ENCODE measurements around the gene RNF151. TPM values are rescaled to one million over a fixed set of nuclear protein-coding genes. Genes with fewer than 3 reads are reported as not detected.

Gene RNF151
- total and polyA plus RNA-seq, 2 of the 13 experiments (the other 11 are each of a cell fraction or from before 2014, with no cell fraction given) = not detected

DNA sequence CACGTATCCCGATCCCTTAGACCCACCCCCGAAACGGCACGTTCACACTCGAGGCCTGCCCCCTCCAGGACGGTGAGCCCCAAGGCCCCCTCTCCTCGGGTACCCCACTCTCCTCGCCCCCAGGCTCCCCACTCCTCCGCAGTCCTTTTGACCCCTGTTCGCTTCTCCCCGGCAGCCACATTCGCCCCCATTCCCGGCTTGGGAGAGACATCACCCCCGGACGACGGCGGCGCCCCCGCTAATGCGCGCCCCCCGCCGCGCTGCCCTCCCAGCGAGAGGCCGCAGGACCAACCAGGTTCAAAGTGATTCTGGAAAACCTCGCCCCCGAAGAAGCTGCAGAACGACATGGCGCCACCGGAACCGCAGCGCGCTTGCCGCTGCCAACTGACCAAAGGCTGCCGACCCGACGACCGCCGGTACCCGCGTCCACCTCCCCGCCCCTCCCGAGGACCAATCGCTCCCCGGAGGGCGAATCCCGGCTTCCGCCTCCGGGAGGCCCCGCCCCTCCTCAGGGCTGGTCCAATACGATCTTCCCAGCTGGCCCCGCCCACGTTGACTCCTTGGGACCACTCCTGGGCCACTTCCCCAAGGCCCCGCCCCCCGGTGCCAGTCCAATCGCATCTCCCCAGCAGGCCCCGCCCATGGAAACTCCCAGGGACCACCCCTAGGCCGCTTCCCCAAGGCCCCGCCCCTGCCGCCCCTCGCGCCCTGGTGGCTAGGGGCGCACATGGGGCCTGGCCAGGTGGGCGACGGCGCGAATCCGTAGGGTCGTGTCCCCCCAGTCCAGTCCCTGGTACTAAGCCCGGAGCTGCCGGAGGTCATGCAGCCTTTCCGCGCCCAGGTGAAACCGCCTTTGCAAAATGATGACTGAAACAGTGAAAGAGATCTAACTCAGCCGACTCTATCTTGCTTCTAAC, 23.6 kb upstream of the RNF151 start, which contains the start of gene MSRB1 (continued):
- TF ChIP-seq SMAD1 (CRISPR knock-in tag; IDR thresholded peaks at IDR 0.05; ENCODE audit: borderline replicate concordance, low read depth) = peak; percentile 45; the same call in 1 of the 2 replicates
- TF ChIP-seq SMYD3 (CRISPR knock-in tag; IDR thresholded peaks at IDR 0.05) = no peak; the same call in 1 of the 2 replicates
- peak; percentile 26; the same call in 1 of the 2 replicates for TF ChIP-seq KLF6 (CRISPR knock-in tag; IDR thresholded peaks at IDR 0.05)
- peak; percentile 77; the same call in 1 of the 2 replicates for TF ChIP-seq SAFB2 (CRISPR knock-in tag; IDR thresholded peaks at IDR 0.05; ENCODE audit: borderline replicate concordance, low read depth)
- no peak for TF ChIP-seq ZNF12 (CRISPR knock-in tag; IDR thresholded peaks at IDR 0.05)
- peak; percentile 55; the same call in 1 of the 2 replicates for TF ChIP-seq AHR (CRISPR knock-in tag; IDR thresholded peaks at IDR 0.05)
- peak; percentile 62; the same call in 1 of the 2 replicates for TF ChIP-seq ARNTL (CRISPR knock-in tag; IDR thresholded peaks at IDR 0.05)
- no peak; the same call in 1 of the 2 replicates for TF ChIP-seq JUN (CRISPR knock-in tag; IDR thresholded peaks at IDR 0.05)
- TF ChIP-seq, protein P1, sequence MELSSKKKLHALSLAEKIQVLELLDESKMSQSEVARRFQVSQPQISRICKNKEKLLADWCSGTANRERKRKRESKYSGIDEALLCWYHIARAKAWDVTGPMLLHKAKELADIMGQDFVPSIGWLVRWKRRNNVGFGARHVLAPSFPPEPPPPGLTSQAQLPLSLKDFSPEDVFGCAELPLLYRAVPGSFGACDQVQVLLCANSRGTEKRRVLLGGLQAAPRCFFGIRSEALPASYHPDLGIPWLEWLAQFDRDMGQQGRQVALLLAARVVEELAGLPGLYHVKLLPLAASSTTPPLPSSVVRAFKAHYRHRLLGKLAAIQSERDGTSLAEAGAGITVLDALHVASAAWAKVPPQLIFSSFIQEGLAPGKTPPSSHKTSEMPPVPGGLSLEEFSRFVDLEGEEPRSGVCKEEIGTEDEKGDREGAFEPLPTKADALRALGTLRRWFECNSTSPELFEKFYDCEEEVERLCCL (CRISPR knock-in tag; IDR thresholded peaks at IDR 0.05; ENCODE audit: borderline replicate concordance) = peak; percentile 55; the same call in 1 of the 2 replicates

DNA sequence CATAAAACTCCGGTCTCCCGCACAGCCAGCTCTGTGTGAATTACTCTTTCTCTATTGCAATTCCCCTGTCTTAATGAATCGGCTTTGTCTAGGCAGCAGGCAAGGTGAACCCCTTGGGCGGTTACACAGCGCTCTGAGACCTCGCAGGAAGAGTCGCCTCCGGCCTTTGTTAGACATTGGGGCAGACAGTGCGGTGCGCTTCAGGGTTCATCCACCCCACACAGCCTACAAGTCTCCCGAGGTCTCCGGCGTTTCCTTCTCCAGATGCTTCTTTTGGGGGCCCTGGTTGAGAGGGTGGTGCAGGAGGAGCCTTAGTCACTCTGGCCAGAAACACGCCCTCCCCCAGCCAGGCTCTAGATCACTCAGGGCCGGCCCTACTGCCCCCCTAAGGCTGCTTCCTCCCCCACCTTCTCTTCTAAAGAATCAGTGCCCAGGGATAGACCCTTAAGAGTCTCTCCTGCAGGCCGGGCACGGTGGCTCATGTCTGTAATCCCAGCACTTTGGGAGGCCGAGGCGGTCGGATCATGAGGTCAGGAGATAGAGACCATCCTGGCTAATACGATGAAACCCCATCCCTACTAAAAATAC, 21.9 kb upstream of the RNF151 start:
- intact Hi-C loops (cut with micrococcal nuclease; ENCODE audit: unreplicated experiment) (no loop called here), in situ Hi-C loops (cut with HindIII; ENCODE audit: extremely low pct_ligation_motif_present, low pct_unique_long_range_greater_than_20kb) (no loop called here)
- no peak overlapping the region for H3K9ac ChIP-seq (ENCODE audit: insufficient read depth, low read depth, low read length)
- H3K4me3 ChIP-seq (replicated peaks in 1 of 3; ENCODE audit: insufficient read depth in 1 of 3, low read depth in 2 of 3, low read length in 3 of 3) = no peak overlapping the region
- TF ChIP-seq, protein P2, sequence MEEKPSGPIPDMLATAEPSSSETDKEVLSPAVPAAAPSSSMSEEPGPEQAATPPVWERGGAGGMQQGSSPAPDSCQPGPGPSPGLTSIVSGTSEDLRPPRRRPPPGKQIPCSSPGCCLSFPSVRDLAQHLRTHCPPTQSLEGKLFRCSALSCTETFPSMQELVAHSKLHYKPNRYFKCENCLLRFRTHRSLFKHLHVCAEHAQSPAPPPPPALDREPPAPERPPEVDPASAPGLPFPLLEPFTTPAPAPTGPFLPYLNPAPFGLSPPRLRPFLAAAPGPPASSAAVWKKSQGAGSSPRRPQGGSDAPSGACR (CRISPR knock-in tag; IDR thresholded peaks at IDR 0.05) = no peak
- TF ChIP-seq DPF2 (CRISPR knock-in tag; IDR thresholded peaks at IDR 0.05; ENCODE audit: borderline replicate concordance, low read depth) (no peak), ZNF264 (CRISPR knock-in tag; IDR thresholded peaks at IDR 0.05) (no peak), RFX5 (IDR thresholded peaks at IDR 0.05; ENCODE audit: low read depth, low read length) (no peak), ZNF788 (CRISPR knock-in tag; IDR thresholded peaks at IDR 0.05; ENCODE audit: borderline replicate concordance) (no peak), ZNF557 (CRISPR knock-in tag; IDR thresholded peaks at IDR 0.05) (no peak), ZNF160 (CRISPR knock-in tag; IDR thresholded peaks at IDR 0.05) (no peak), ATF7-NPFF (CRISPR knock-in tag; IDR thresholded peaks at IDR 0.05; ENCODE audit: low read depth) (no peak)
- no peaks in the 10 kb centered on the region for H3K9me3 ChIP-seq (ENCODE audit: low read length)
- H3K27me3 ChIP-seq (ENCODE audit: control insufficient read depth in 1 of 2, insufficient read depth in 2 of 2, low read length in 2 of 2) = peaks cover 0 to 5% of the 10 kb centered on the region in 2 experiments; a peak in 1 of 5 replicates
- no peaks in the 10 kb centered on the region; the same call in 1 of the 2 replicates for H4K20me1 ChIP-seq (ENCODE audit: insufficient read depth, low read length)
- no peak overlapping the region for H3K4me2 ChIP-seq (ENCODE audit: low read depth, low read length)
- H3K4me1 ChIP-seq (ENCODE audit: insufficient read depth, low read length) = peaks cover 51% of the 10 kb centered on the region
- no peak for ATAC-seq
- no peaks in the 10 kb centered on the region for H3K36me3 ChIP-seq (replicated peaks in 1 of 2; ENCODE audit: control insufficient read depth in 1 of 2, insufficient read depth in 2 of 2, low read length in 2 of 2)
- ChIA-PET POLR2A (interaction anchor here (2.5 to 5.8 kb wide), 4 partner anchors 15 to 21 kb away, joined by 8 to 139 read pairs (median 74); partner anchors contain the start of genes NDUFB10, RNF151 and RPS2), CTCF (ENCODE audit: low intra/inter-chr PET ratio, low total read pairs) (no interaction called here)
- H3K79me2 ChIP-seq (ENCODE audit: insufficient read depth, low read length) = peaks cover 14% of the 10 kb centered on the region
- DNase-seq (ENCODE audit: low spot score) = no peak
- H2AFZ ChIP-seq (ENCODE audit: low read length) = no peak overlapping the region
- FAIRE-seq = no peak
- H3K27ac ChIP-seq (ENCODE audit: extremely low read length, insufficient read depth, low read length) = no peak overlapping the region
- WGBS (ENCODE audit: low lambda C conversion rate) = 84% methylated on average over 20 of the region's 21 CpGs
- BruUV-seq (replicated peaks) = no TSS peak

All from HepG2 (cell line).